Naive thymus-derived CD4-positive, alpha-beta T cell (primary cell): ENCODE measurements around the gene IRF2BPL. TPM values are rescaled to one million over a fixed set of nuclear protein-coding genes. Genes with fewer than 3 reads are reported as not detected.
"Not testable (repeated sequence)": the region's sequence is repeated elsewhere in the genome, so short reads cannot be mapped to it uniquely, and the experiment has no call there.

Source experiments
- ATAC-seq: fragments of 150-1000 bp; cut with Tn5 transposase; 2 replicates; pipeline ENCODE4 v1.10.0; 2021; ENCODE audit warnings: mild to moderate bottlenecking, moderate library complexity
- CTCF ChIA-PET: fragments of 350-600 bp; sonication (Branson Sonifier 250); formaldehyde crosslinking; loops from one replicate; lab custom pipeline; 2021; ENCODE audit warnings: antibody characterized with exemption; lab: Charles Lee
- POLR2A ChIA-PET: fragments of 350-600 bp; sonication (Branson Sonifier 250); formaldehyde crosslinking; loops from one replicate; lab custom pipeline; 2021; ENCODE audit warnings: antibody characterized with exemption, inconsistent platforms; lab: Charles Lee
- DNase-seq, 9 donors: peaks; one replicate each; pipeline versions ENCODE4 v3.0.0 to v3.0.0-alpha.2; 2020 to 2022; ENCODE audit warnings: mixed read lengths in 1 of 9
- H3K27ac ChIP-seq: one replicate; pipeline ENCODE4 v1.7.0; 2013; ENCODE audit warnings: mild to moderate bottlenecking, low read depth, low read length, moderate library complexity
- H3K27me3 ChIP-seq, 2 donors: one replicate each; pipeline ENCODE4 v1.7.0; 2013; ENCODE audit warnings: low read length in 2 of 2, mild to moderate bottlenecking in 2 of 2, moderate library complexity in 2 of 2; ENCODE audit not compliant: control insufficient read depth in 2 of 2, insufficient read depth in 2 of 2
- H3K36me3 ChIP-seq, 3 experiments: 1 replicate in 2 of 3; 2 replicates in 1 of 3; pipeline ENCODE4 v1.7.0; 2013; ENCODE audit warnings: low read length in 3 of 3, mild to moderate bottlenecking in 3 of 3, moderate library complexity in 1 of 3; ENCODE audit not compliant: insufficient read depth in 3 of 3, control insufficient read depth in 2 of 3
- H3K4me1 ChIP-seq, 2 donors: one replicate each; pipeline ENCODE4 v1.7.0; 2013; ENCODE audit warnings: low read length in 2 of 2, mild to moderate bottlenecking in 2 of 2, moderate library complexity in 1 of 2; ENCODE audit not compliant: control insufficient read depth in 2 of 2, insufficient read depth in 2 of 2
- H3K4me3 ChIP-seq: 2 replicates; pipeline ENCODE4 v1.7.0; 2013; ENCODE audit warnings: mild to moderate bottlenecking, low read length
- H3K9me3 ChIP-seq, 3 experiments: 1 replicate in 2 of 3; 2 replicates in 1 of 3; pipeline ENCODE4 v1.7.0; 2013; ENCODE audit warnings: low read length in 3 of 3; ENCODE audit not compliant: control insufficient read depth in 2 of 3
- H3K27ac Mint-ChIP-seq, 9 donors: one replicate each; pipeline ENCODE4 v1.8.0; 2020 to 2022; ENCODE audit warnings: mixed read lengths in 9 of 9, mild to moderate bottlenecking in 8 of 9, moderate library complexity in 5 of 9, inconsistent platforms in 2 of 9
- H3K27me3 Mint-ChIP-seq, 5 donors: one replicate each; pipeline ENCODE4 v1.8.0; 2021 to 2022; ENCODE audit warnings: mixed read lengths in 5 of 5, mild to moderate bottlenecking in 1 of 5
- H3K36me3 Mint-ChIP-seq, 5 donors: one replicate each; pipeline ENCODE4 v1.8.0; 2020 to 2022; ENCODE audit warnings: mixed read lengths in 5 of 5, mild to moderate bottlenecking in 3 of 5, inconsistent platforms in 1 of 5
- H3K4me1 Mint-ChIP-seq, 7 donors: one replicate each; pipeline ENCODE4 v1.8.0; 2020 to 2022; ENCODE audit warnings: mixed read lengths in 7 of 7, mild to moderate bottlenecking in 3 of 7, inconsistent platforms in 1 of 7
- H3K4me3 Mint-ChIP-seq, 10 donors: one replicate each; pipeline ENCODE4 v1.8.0; 2020 to 2022; ENCODE audit warnings: mild to moderate bottlenecking in 10 of 10, mixed read lengths in 10 of 10, moderate library complexity in 6 of 10, inconsistent platforms in 2 of 10
- H3K9me3 Mint-ChIP-seq, 11 donors: one replicate each; pipeline ENCODE4 v1.8.0; 2020 to 2022; ENCODE audit warnings: mixed read lengths in 11 of 11, mild to moderate bottlenecking in 4 of 11, inconsistent platforms in 1 of 11, moderate library complexity in 1 of 11
- intact Hi-C, 2 donors: fragments of 100-400 bp; cut with micrococcal nuclease; formaldehyde crosslinking; loops; one replicate each; pipeline ENCODE4 v1.15.1; 2023
- polyA plus RNA-seq, 2 donors: library from polyadenylated mRNA; unstranded; fragments of 300-500 nt; fragmentation: Illumina TruSeq; gene quantifications; one replicate each; pipeline ENCODE4 v1.2.3, GENCODE V29; 2021
- total RNA-seq, 6 experiments: library from RNA in 5 of 6; stranded (reverse) in 5 of 6; gene quantifications; 1 replicate in 5 of 6; 2 replicates in 1 of 6; pipeline ENCODE4 v1.2.3 and lab custom pipeline; 2021 to 2026

Gene IRF2BPL
- total and polyA plus RNA-seq, 7 experiments from 2014 or later: 3.5 to 45.2 (median 33.7) TPM

GRCh38 chr14:77021424-77021823 lies 7.1 kb downstream of the IRF2BPL start:
- Mint-ChIP-seq H3K27ac (peak overlapping the region in 2 of 9 donors; percentile 14 to 67), H3K36me3 (peaks cover 0 to 22% (median 7%) of the 10 kb centered on the region in 5 donors), H3K4me1 (peaks cover 12 to 42% (median 36%) of the 10 kb centered on the region in 7 donors)
- H3K9me3 Mint-ChIP-seq, H3K27me3 ChIP-seq, H3K27me3 Mint-ChIP-seq, ATAC-seq, H3K4me3 ChIP-seq, H3K27ac ChIP-seq, H3K4me3 Mint-ChIP-seq, H3K36me3 ChIP-seq, DNase-seq, intact Hi-C loops, H3K9me3 ChIP-seq: not testable (repeated sequence)
- ChIA-PET POLR2A (interaction anchor here (1.0 kb wide), 1 partner anchor 11 kb away, joined by 4 read pairs; no protein-coding TSS in a partner anchor), CTCF (interaction anchor here (0.6 to 1.0 kb wide), 2 partner anchors 21 to 150 kb away, joined by 3 to 5 read pairs; no protein-coding TSS in a partner anchor)
- peaks cover 28 to 32% of the 10 kb centered on the region in 2 donors for H3K4me1 ChIP-seq

GRCh38 chr14:77018785-77019184 lies 9.7 kb downstream of the IRF2BPL start:
- Histone ChIP-seq H3K9me3 (no peaks in the 10 kb centered on the region), H3K4me3 (no peak overlapping the region), H3K4me1 (peaks cover 8 to 10% of the 10 kb centered on the region in 2 donors), H3K27me3 (no peaks in the 10 kb centered on the region), H3K36me3 (no peaks in the 10 kb centered on the region), H3K27ac (no peak overlapping the region)
- no peak overlapping the region for H3K27ac Mint-ChIP-seq
- no peak overlapping the region for H3K4me3 Mint-ChIP-seq
- H3K4me1 Mint-ChIP-seq: peaks cover 4 to 25% (median 16%) of the 10 kb centered on the region in 7 donors
- no peaks in the 10 kb centered on the region for H3K9me3 Mint-ChIP-seq
- DNase-seq (no peak), ATAC-seq (no peak)
- H3K27me3 Mint-ChIP-seq: no peaks in the 10 kb centered on the region
- H3K36me3 Mint-ChIP-seq: peaks cover 0 to 9% (median 0%) of the 10 kb centered on the region in 5 donors
- intact Hi-C loops: no loop called here
- CTCF ChIA-PET: interaction anchor here (0.6 to 1.0 kb wide), 3 partner anchors 9 to 35 kb away, joined by 3 read pairs; no protein-coding TSS in a partner anchor
- POLR2A ChIA-PET: interaction anchor here (1.0 kb wide), 1 partner anchor 9 kb away, joined by 3 read pairs; the partner anchor contains the start of gene IRF2BPL

GRCh38 chr14:77017666-77018065 lies 10.8 kb downstream of the IRF2BPL start:
- DNase-seq (no peak), ATAC-seq (no peak)
- intact Hi-C loops: no loop called here
- Mint-ChIP-seq H3K4me3 (no peak overlapping the region), H3K27me3 (no peaks in the 10 kb centered on the region), H3K36me3 (peaks cover 0 to 3% (median 0%) of the 10 kb centered on the region in 5 donors), H3K9me3 (no peaks in the 10 kb centered on the region), H3K27ac (no peak overlapping the region), H3K4me1 (peaks cover under 1 to 14% (median 6%) of the 10 kb centered on the region in 7 donors)
- CTCF ChIA-PET: no interaction called here
- H3K27me3 ChIP-seq: no peaks in the 10 kb centered on the region
- no peaks in the 10 kb centered on the region for H3K4me1 ChIP-seq
- no peaks in the 10 kb centered on the region for H3K36me3 ChIP-seq
- POLR2A ChIA-PET: interaction anchor here (2.6 kb wide), 2 partner anchors 10 to 55 kb away, joined by 8 to 10 read pairs; partner anchors contain the start of gene IRF2BPL
- H3K4me3 ChIP-seq: no peak overlapping the region
- H3K9me3 ChIP-seq: no peaks in the 10 kb centered on the region
- no peak overlapping the region for H3K27ac ChIP-seq

- H3K9me3 Mint-ChIP-seq: no peaks in the 10 kb centered on the region
- H3K9me3 ChIP-seq: no peaks in the 10 kb centered on the region
- ATAC-seq: no peak
Measured at GRCh38 chr14:77014734-77015133, 13.8 kb downstream of the IRF2BPL start.

GRCh38 chr14:77014004-77014604 lies 14.4 kb downstream of the IRF2BPL start:
- Mint-ChIP-seq H3K27me3 (peaks cover 0 to 3% (median 0%) of the 10 kb centered on the region in 5 donors), H3K4me1 (peaks cover 12 to 26% (median 20%) of the 10 kb centered on the region in 7 donors), H3K4me3 (no peak overlapping the region), H3K27ac (no peak overlapping the region), H3K9me3 (no peaks in the 10 kb centered on the region), H3K36me3 (no peaks in the 10 kb centered on the region)
- DNase-seq: no peak
- Histone ChIP-seq H3K9me3 (no peaks in the 10 kb centered on the region), H3K27ac (no peak overlapping the region), H3K4me3 (no peak overlapping the region), H3K4me1 (peaks cover 0 to 17% of the 10 kb centered on the region in 2 donors), H3K27me3 (no peaks in the 10 kb centered on the region), H3K36me3 (no peaks in the 10 kb centered on the region)
- POLR2A ChIA-PET: no interaction called here
- CTCF ChIA-PET: no interaction called here
- ATAC-seq: no peak
- intact Hi-C loops: no loop called here

More at GRCh38 chr14:77014734-77015133, 13.8 kb downstream of the IRF2BPL start:
- no peak overlapping the region for H3K27ac ChIP-seq
- H3K4me1 Mint-ChIP-seq: peaks cover 12 to 26% (median 20%) of the 10 kb centered on the region in 7 donors
- H3K36me3 ChIP-seq: no peaks in the 10 kb centered on the region
- intact Hi-C loops: no loop called here
- H3K27me3 ChIP-seq: no peaks in the 10 kb centered on the region
- no peak overlapping the region for H3K27ac Mint-ChIP-seq
- peaks cover 0 to 3% (median 0%) of the 10 kb centered on the region in 5 donors for H3K27me3 Mint-ChIP-seq
- no peak overlapping the region for H3K4me3 Mint-ChIP-seq
- no peak for DNase-seq
- H3K4me3 ChIP-seq: no peak overlapping the region
- H3K4me1 ChIP-seq: peaks cover 0 to 17% of the 10 kb centered on the region in 2 donors
- no peaks in the 10 kb centered on the region for H3K36me3 Mint-ChIP-seq
- ChIA-PET POLR2A (no interaction called here), CTCF (interaction anchor here (0.8 kb wide), 1 partner anchor 39 kb away, joined by 3 read pairs; no protein-coding TSS in a partner anchor)

GRCh38 chr14:77012193-77012765 lies 16.2 kb downstream of the IRF2BPL start:
- intact Hi-C loops: no loop called here
- no peaks in the 10 kb centered on the region for H3K27me3 ChIP-seq
- Mint-ChIP-seq H3K4me1 (peaks cover 12 to 26% (median 20%) of the 10 kb centered on the region in 7 donors), H3K27me3 (peaks cover 0 to 3% (median 0%) of the 10 kb centered on the region in 5 donors), H3K36me3 (no peaks in the 10 kb centered on the region), H3K9me3 (no peaks in the 10 kb centered on the region), H3K27ac (peak overlapping the region in 4 of 9 donors; percentile 45 to 84 (median 69)), H3K4me3 (peak overlapping the region in 1 of 10 donors; percentile 10)
- no peaks in the 10 kb centered on the region for H3K36me3 ChIP-seq
- no peak for DNase-seq
- ATAC-seq: no peak
- no peaks in the 10 kb centered on the region for H3K9me3 ChIP-seq
- ChIA-PET POLR2A (no interaction called here), CTCF (interaction anchor here (1.0 to 2.1 kb wide), 2 partner anchors 58 to 79 kb away, joined by 3 to 5 read pairs; no protein-coding TSS in a partner anchor)
- H3K4me1 ChIP-seq: peaks cover 0 to 17% of the 10 kb centered on the region in 2 donors
- H3K27ac ChIP-seq: no peak overlapping the region
- no peak overlapping the region for H3K4me3 ChIP-seq
